OCI-LY3 (cell line): ENCODE measurements around the gene ATP2C2.

Experiments
- H2AFZ ChIP-seq: fragments of 200-600, 300-600 bp; shearing (Covaris generic); 2 replicates; pipeline ENCODE4 v1.6.0; 2014; ENCODE audit warnings: antibody characterized with exemption, low read depth, low read length
- H3K27ac ChIP-seq: fragments of 200-600, 300-600 bp; sonication (generic); 2 replicates; pipeline ENCODE4 v1.5.1; 2014; ENCODE audit warnings: mild to moderate bottlenecking, low read length, moderate library complexity, mixed read lengths
- H3K27me3 ChIP-seq: fragments of 200-600, 300-600 bp; sonication (generic); 2 replicates; pipeline ENCODE4 v1.6.1; 2014; ENCODE audit warnings: low read depth, low read length, mixed read lengths
- H3K36me3 ChIP-seq: fragments of 200-600, 300-600 bp; sonication (generic); replicated peaks from 2 replicates; pipeline ENCODE3; 2014; ENCODE audit warnings: low read depth, low read length, mixed read lengths
- H3K4me1 ChIP-seq: fragments of 300-600, 200-600 bp; sonication (generic); 2 replicates; pipeline ENCODE4 v1.6.1; 2014; ENCODE audit warnings: low read length, mixed read lengths
- H3K4me2 ChIP-seq: fragments of 200-600, 300-600 bp; sonication (generic); 2 replicates; pipeline ENCODE4 v1.6.1; 2014; ENCODE audit warnings: low read length, mixed read lengths
- H3K4me3 ChIP-seq: fragments of 300-600, 200-600 bp; sonication (generic); 2 replicates; pipeline ENCODE4 v1.5.1; 2014; ENCODE audit warnings: antibody characterized with exemption, mild to moderate bottlenecking, low read length, moderate library complexity
- H3K79me2 ChIP-seq: fragments of 300-600, 200-600 bp; shearing (Covaris generic); 2 replicates; pipeline ENCODE4 v1.6.1; 2014; ENCODE audit warnings: mild to moderate bottlenecking, low read length, mixed read lengths
- H3K9ac ChIP-seq: fragments of 300-600, 200-600 bp; shearing (Covaris generic); 2 replicates; pipeline ENCODE4 v1.6.0; 2014; ENCODE audit warnings: mild to moderate bottlenecking, low read length, moderate library complexity
- H3K9me3 ChIP-seq: fragments of 200-600, 300-600 bp; shearing (Covaris generic); 2 replicates; pipeline ENCODE4 v1.6.1; 2014; ENCODE audit warnings: low read length, mixed read lengths; ENCODE audit not compliant: insufficient read depth
- H4K20me1 ChIP-seq: fragments of 200-600, 300-600 bp; sonication (generic); 2 replicates; pipeline ENCODE4 v1.6.1; 2016; ENCODE audit warnings: low read length, mixed read lengths; ENCODE audit not compliant: insufficient read depth
- EZH2phosphoT487 ChIP-seq: fragments of 200-600 bp; shearing (Covaris generic); IDR thresholded peaks from 2 replicates; pipeline ENCODE4 v1.6.1; 2018; ENCODE audit warnings: antibody characterized with exemption, mixed run types, low read depth
- TF ChIP-seq, protein P1 (sequence below): fragments of 200-600, 300-600 bp; sonication (generic); IDR thresholded peaks from 2 replicates; pipeline ENCODE4 v1.5.1; 2014; ENCODE audit warnings: antibody characterized with exemption, low read length, low read depth

The ATP2C2 gene

DNA sequence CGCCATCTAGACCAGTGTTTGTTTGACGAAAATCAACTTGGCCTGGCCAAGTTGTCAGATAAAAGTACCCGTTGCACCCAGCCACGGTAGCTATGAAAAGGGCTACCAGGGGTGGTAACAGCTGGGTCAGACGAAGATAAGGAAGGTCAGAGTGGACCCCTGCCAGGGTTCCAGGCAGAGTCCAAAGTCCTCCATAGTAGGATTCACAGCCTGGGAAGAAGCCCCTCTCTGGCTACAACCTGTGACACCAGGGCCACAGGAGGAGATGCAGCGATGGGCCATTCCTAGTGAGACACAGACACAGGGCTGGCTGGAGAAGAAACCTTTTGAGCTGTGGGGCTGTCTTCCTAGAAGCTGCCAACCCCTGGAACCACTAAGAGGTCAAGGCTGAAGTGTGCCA is 96.8 kb downstream of the ATP2C2 start:
- H3K4me1 ChIP-seq: peaks cover 8% of the 10 kb centered on the region
- no peak overlapping the region for H3K4me3 ChIP-seq
- no peaks in the 10 kb centered on the region for H4K20me1 ChIP-seq
- no peaks in the 10 kb centered on the region for H3K9me3 ChIP-seq
- no peaks in the 10 kb centered on the region for H3K27me3 ChIP-seq
- peaks cover 11% of the 10 kb centered on the region for H3K36me3 ChIP-seq
- no peak overlapping the region for H2AFZ ChIP-seq
- H3K9ac ChIP-seq: no peak overlapping the region
- no peak overlapping the region for H3K27ac ChIP-seq
- TF ChIP-seq, protein P1, sequence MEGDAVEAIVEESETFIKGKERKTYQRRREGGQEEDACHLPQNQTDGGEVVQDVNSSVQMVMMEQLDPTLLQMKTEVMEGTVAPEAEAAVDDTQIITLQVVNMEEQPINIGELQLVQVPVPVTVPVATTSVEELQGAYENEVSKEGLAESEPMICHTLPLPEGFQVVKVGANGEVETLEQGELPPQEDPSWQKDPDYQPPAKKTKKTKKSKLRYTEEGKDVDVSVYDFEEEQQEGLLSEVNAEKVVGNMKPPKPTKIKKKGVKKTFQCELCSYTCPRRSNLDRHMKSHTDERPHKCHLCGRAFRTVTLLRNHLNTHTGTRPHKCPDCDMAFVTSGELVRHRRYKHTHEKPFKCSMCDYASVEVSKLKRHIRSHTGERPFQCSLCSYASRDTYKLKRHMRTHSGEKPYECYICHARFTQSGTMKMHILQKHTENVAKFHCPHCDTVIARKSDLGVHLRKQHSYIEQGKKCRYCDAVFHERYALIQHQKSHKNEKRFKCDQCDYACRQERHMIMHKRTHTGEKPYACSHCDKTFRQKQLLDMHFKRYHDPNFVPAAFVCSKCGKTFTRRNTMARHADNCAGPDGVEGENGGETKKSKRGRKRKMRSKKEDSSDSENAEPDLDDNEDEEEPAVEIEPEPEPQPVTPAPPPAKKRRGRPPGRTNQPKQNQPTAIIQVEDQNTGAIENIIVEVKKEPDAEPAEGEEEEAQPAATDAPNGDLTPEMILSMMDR: no peak
- no peak for TF ChIP-seq EZH2phosphoT487
- H3K4me2 ChIP-seq: no peak overlapping the region
- no peaks in the 10 kb centered on the region for H3K79me2 ChIP-seq

DNA sequence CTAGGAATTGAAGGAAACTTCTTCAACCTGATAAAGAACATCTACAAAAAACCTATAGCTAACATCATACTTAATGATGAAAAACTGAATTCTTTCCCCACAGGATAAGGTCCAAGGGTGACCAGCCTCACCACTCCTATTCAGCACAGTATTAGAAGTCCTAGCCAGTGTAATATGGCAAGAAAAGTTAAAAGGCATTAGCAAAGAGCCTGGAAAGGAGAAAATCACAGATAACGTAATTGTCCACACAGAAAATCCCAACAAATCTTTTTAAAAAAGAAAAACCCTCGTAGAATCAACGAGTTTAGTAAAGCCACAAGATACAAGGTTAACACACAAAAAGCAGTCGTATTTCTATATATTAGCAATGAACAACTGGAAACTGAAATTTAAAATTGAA is 98.4 kb downstream of the ATP2C2 start:
- H3K4me2 ChIP-seq: no peak overlapping the region

DNA sequence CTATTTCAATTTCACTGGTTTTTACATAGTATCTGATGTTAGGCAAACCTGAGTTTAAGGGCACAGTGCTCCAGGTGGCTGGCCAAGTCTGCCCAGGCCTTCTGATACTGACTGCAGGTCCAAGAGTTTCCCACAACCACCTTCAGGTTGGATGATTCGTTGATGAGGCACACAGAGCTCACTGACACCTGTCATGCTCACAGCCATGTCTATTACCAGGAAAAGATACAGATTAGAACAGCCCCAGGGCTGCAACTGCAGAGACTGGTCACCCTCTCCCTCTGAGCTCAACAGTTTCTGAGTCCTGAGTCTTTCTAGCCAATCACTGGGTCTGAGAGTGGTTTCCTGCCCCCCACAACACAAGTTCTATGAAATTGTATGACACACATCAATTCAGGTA is 98.9 kb downstream of the ATP2C2 start:
- no peaks in the 10 kb centered on the region for H3K27me3 ChIP-seq
- H3K4me2 ChIP-seq: no peak overlapping the region
- no peak overlapping the region for H3K27ac ChIP-seq
- no peaks in the 10 kb centered on the region for H3K79me2 ChIP-seq
- no peaks in the 10 kb centered on the region for H3K9me3 ChIP-seq
- no peak overlapping the region for H2AFZ ChIP-seq
- no peak overlapping the region for H3K4me3 ChIP-seq
- no peak overlapping the region for H3K9ac ChIP-seq
- H3K36me3 ChIP-seq: peaks cover 11% of the 10 kb centered on the region
- no peaks in the 10 kb centered on the region for H4K20me1 ChIP-seq
- H3K4me1 ChIP-seq: peaks cover 8% of the 10 kb centered on the region
- TF ChIP-seq EZH2phosphoT487: no peak
- TF ChIP-seq, protein P1: no peak

More for the DNA sequence above, 98.4 kb downstream of the ATP2C2 start:
- TF ChIP-seq, protein P1: no peak
- no peak for TF ChIP-seq EZH2phosphoT487
- Histone ChIP-seq H3K9me3 (no peaks in the 10 kb centered on the region), H3K4me3 (no peak overlapping the region), H3K27me3 (no peaks in the 10 kb centered on the region), H3K36me3 (peaks cover 11% of the 10 kb centered on the region), H3K27ac (no peak overlapping the region), H3K9ac (no peak overlapping the region), H3K79me2 (no peaks in the 10 kb centered on the region), H4K20me1 (no peaks in the 10 kb centered on the region), H2AFZ (no peak overlapping the region), H3K4me1 (peaks cover 8% of the 10 kb centered on the region)

DNA sequence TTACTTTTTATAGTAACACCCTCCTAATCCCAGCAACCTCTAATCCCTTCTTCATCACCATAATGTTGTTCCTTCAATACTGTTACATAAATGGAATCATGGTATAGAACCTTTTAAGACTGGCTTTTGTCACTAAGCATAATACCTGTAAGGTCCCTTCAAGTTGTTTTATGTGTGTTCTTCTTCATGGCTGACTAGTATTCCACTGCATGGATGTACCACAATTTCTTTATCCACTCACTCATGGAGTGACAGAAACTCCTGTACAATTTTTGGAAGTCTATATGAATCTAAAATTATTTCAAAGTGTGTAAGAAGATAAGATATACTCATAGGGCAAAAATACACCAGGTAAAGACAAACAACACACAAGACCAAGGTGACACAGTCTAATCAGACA is 99.4 kb downstream of the ATP2C2 start:
- no peak overlapping the region for H3K4me2 ChIP-seq
- H3K27ac ChIP-seq: no peak overlapping the region
- no peak overlapping the region for H3K9ac ChIP-seq
- no peaks in the 10 kb centered on the region for H4K20me1 ChIP-seq
- H3K36me3 ChIP-seq: peaks cover 11% of the 10 kb centered on the region
- H3K9me3 ChIP-seq: no peaks in the 10 kb centered on the region
- H3K27me3 ChIP-seq: no peaks in the 10 kb centered on the region
- peaks cover 8% of the 10 kb centered on the region for H3K4me1 ChIP-seq
- TF ChIP-seq, protein P1: no peak
- no peak for TF ChIP-seq EZH2phosphoT487
- no peak overlapping the region for H2AFZ ChIP-seq
- no peaks in the 10 kb centered on the region for H3K79me2 ChIP-seq
- no peak overlapping the region for H3K4me3 ChIP-seq
